ENCODE data around the gene ETV4. TPM values are rescaled to one million over a fixed set of nuclear protein-coding genes. Genes with fewer than 3 reads are reported as not detected.

The ETV4 gene
- total RNA-seq, 1 donor from 2014 or later: 5.6 TPM

GRCh38 chr17:43570518-43570928 is 24.4 kb upstream of the ETV4 start:
- H3K27me3 Mint-ChIP-seq (ENCODE audit: low read depth): no peaks in the 10 kb centered on the region
- TF ChIP-seq, protein P1, sequence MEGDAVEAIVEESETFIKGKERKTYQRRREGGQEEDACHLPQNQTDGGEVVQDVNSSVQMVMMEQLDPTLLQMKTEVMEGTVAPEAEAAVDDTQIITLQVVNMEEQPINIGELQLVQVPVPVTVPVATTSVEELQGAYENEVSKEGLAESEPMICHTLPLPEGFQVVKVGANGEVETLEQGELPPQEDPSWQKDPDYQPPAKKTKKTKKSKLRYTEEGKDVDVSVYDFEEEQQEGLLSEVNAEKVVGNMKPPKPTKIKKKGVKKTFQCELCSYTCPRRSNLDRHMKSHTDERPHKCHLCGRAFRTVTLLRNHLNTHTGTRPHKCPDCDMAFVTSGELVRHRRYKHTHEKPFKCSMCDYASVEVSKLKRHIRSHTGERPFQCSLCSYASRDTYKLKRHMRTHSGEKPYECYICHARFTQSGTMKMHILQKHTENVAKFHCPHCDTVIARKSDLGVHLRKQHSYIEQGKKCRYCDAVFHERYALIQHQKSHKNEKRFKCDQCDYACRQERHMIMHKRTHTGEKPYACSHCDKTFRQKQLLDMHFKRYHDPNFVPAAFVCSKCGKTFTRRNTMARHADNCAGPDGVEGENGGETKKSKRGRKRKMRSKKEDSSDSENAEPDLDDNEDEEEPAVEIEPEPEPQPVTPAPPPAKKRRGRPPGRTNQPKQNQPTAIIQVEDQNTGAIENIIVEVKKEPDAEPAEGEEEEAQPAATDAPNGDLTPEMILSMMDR (IDR thresholded peaks at IDR 0.05; ENCODE audit: unreplicated experiment): no peak
- no peak for DNase-seq (ENCODE audit: low spot score in 2 of 2, unreplicated experiment in 2 of 2)
- no peak overlapping the region for H3K4me3 Mint-ChIP-seq
- H3K4me1 Mint-ChIP-seq: no peaks in the 10 kb centered on the region
- no peaks in the 10 kb centered on the region for H3K9me3 Mint-ChIP-seq
- H3K36me3 Mint-ChIP-seq: no peaks in the 10 kb centered on the region
- H3K27ac Mint-ChIP-seq: no peak overlapping the region

DNA sequence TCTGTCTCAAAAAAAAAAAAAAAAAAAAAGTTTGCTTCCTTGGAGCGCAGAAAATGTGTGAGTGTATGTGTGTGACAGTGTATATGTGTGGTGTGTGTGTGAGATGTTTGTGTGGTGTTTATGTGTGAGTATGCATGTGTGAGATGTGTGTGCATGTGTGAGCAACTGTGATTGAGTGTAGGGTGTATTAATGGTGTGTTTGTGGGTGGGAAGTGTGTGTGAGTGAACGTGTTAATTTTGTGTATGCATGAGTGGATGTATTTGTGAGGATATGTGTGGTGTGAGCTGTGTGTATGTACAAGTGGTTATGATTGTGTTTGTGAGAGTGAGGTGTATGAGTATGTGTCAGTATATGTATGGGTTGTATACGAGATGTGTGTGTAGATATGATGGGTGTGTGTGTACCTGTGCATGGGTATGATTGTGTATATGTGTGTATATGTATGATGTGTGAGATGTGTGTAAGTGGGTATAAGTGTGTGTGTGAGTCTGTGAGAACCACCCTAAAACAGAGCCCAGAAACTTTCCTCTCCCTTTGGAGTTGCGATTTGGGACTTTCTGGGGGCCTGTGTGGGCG is 22.5 kb upstream of the ETV4 start:
- H3K4me1 Mint-ChIP-seq: no peaks in the 10 kb centered on the region
- H3K27me3 Mint-ChIP-seq (ENCODE audit: low read depth): peaks cover 7% of the 10 kb centered on the region
- H3K4me3 Mint-ChIP-seq: no peak overlapping the region
- TF ChIP-seq, protein P1 (IDR thresholded peaks at IDR 0.05; ENCODE audit: unreplicated experiment): no peak
- no peaks in the 10 kb centered on the region for H3K9me3 Mint-ChIP-seq
- DNase-seq (ENCODE audit: low spot score in 2 of 2, unreplicated experiment in 2 of 2): no peak
- H3K27ac Mint-ChIP-seq: no peak overlapping the region
- no peaks in the 10 kb centered on the region for H3K36me3 Mint-ChIP-seq

DNA sequence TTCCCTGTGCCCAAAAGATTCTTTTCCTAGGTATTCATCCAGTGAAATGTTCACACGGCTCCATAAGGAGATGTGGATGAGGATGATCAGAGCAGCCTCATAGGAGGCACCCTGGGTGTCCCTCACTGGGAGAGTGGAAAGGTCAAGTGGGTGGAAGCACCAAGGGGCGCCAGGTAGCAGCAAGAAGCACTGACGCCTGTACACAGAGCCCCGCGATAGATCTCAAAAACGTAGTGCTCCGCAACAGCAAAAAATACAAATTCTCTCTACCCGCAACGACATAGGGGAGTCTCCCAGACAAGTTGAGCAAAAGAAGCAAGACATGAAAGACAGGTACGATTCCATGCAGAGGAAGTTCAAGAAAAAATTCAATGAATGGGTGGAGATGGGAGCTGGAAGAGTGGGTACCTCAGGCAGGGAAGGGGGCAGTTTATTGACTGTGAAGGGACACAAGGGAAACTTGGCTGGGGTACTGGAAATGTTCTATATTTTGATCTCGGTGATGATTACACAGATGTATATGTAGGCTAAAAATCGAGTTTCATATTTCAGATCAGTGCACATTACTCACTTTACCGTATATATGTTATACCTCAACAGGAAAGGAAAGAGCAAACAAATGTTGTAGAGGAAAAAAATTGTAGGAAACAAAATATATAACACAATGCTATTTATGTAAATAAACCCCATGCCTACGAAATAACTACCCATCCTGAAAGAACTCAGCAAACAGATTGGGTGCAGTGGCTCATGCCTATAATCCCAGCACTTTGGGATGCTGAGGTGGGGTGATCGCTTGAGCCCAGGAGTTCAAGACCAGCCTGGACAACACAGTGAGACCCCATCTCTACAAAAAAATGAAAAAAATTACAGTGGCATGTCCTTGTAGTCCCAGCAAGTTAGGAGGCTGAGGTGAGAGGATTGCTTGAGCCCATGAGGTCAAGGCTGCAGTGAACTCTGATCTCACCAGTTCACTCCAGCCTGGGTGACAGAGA is 17.8 kb upstream of the ETV4 start:
- H3K36me3 Mint-ChIP-seq: no peaks in the 10 kb centered on the region
- peaks cover 26% of the 10 kb centered on the region for H3K27me3 Mint-ChIP-seq (ENCODE audit: low read depth)
- TF ChIP-seq, protein P1 (IDR thresholded peaks at IDR 0.05; ENCODE audit: unreplicated experiment): no peak
- DNase-seq (ENCODE audit: low spot score in 2 of 2, unreplicated experiment in 2 of 2): no peak
- H3K4me1 Mint-ChIP-seq: peaks cover 20% of the 10 kb centered on the region
- H3K4me3 Mint-ChIP-seq: no peak overlapping the region
- no peak overlapping the region for H3K27ac Mint-ChIP-seq
- no peaks in the 10 kb centered on the region for H3K9me3 Mint-ChIP-seq

DNA sequence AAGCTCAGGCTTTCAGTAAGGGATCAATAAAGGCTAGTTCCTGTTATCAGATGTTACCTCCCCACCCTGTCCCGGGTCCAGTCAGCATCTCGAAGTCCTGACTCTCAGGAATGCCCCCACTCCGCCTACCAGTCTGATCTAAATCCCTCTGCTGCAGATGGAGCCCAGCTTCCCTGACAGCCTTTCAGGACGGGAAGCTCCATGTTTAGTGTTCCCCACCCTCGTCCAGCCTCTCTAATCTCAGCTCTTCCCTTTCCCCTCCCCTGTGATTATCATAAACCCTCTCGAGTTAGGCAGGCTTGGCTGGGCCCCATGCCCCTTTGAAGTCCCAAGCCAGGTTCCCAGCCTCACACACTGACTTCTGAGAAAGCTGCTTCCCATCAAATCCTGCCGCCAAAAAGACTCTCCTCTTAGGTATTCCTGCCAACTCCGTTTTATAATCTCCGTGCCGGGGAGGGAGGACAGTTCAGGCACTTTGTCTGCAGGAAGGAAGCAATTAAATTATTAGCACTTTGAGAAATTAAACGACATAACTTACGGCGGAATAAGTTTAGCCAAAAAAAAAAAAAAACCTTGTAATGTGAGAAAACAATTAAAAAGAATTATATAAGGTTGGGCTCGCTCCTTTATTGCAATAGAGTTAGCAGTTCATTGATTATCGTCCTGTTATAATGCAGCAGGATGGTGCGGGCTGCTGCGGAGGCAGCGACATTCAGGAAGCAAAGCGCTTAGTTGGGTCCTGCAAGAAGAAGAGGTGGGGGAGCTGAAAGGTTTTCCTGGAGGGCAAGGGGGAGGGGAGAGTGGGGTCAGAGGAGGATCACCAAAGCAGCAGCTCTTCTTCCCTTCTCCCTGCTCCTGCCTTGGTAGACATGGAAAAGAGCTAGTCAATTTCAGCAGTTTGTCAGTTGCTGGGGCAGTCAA is 16.8 kb upstream of the ETV4 start:
- peak overlapping the region; percentile 68 for H3K27ac Mint-ChIP-seq

More for the DNA sequence above, 16.8 kb upstream of the ETV4 start:
- no peaks in the 10 kb centered on the region for H3K36me3 Mint-ChIP-seq
- DNase-seq (ENCODE audit: low spot score in 2 of 2, unreplicated experiment in 2 of 2): no peak
- peaks cover 21% of the 10 kb centered on the region for H3K4me1 Mint-ChIP-seq
- H3K27me3 Mint-ChIP-seq (ENCODE audit: low read depth): peaks cover 28% of the 10 kb centered on the region
- peak overlapping the region; percentile 38 for H3K4me3 Mint-ChIP-seq
- H3K9me3 Mint-ChIP-seq: no peaks in the 10 kb centered on the region
- TF ChIP-seq, protein P1 (IDR thresholded peaks at IDR 0.05; ENCODE audit: unreplicated experiment): no peak
